NCI-H2196 (cell line): ENCODE measurements around the gene CEP170B.
A peak's percentile ranks its signal among the peaks of the same experiment; 100 is the strongest.

Source experiments
- DNase-seq: peaks from one replicate; lab custom pipeline; 2025; ENCODE audit not compliant: unreplicated experiment; lab: John Stamatoyannopoulos, UW

The CEP170B gene

GRCh38 chr14:104929268-104930230 lies 64.5 kb downstream of the CEP170B start:
- DNase-seq = no peak

GRCh38 chr14:104930526-104931303 lies 65.6 kb downstream of the CEP170B start:
- DNase-seq = no peak

GRCh38 chr14:104931304-104931770 lies 66.3 kb downstream of the CEP170B start:
- no peak for DNase-seq

- DNase-seq = no peak
These were observed 67.0 kb downstream of the CEP170B start for GRCh38 chr14:104931771-104932675.

- DNase-seq = peak; percentile 81
These were observed 67.9 kb downstream of the CEP170B start for GRCh38 chr14:104932676-104933631.

- no peak for DNase-seq
These were observed 69.0 kb downstream of the CEP170B start for GRCh38 chr14:104933746-104934733.

- DNase-seq = no peak
These were observed 70.1 kb downstream of the CEP170B start for GRCh38 chr14:104935026-104935650.

- DNase-seq = no peak
These were observed 70.9 kb downstream of the CEP170B start for GRCh38 chr14:104935955-104936354.

- DNase-seq = no peak
These were observed 71.5 kb downstream of the CEP170B start for GRCh38 chr14:104936361-104937155.

GRCh38 chr14:104937161-104937560 lies 72.1 kb downstream of the CEP170B start:
- DNase-seq = no peak

- no peak for DNase-seq
These were observed 72.8 kb downstream of the CEP170B start for GRCh38 chr14:104937694-104938365.

GRCh38 chr14:104938436-104938835 lies 73.4 kb downstream of the CEP170B start:
- DNase-seq = no peak

GRCh38 chr14:104938960-104939359 lies 73.9 kb downstream of the CEP170B start:
- DNase-seq = no peak

- DNase-seq = no peak
These were observed 74.8 kb downstream of the CEP170B start for GRCh38 chr14:104939666-104940410.

GRCh38 chr14:104940526-104941150 lies 75.6 kb downstream of the CEP170B start:
- no peak for DNase-seq
